Measurements from ENCODE around the gene KCNJ14.
A peak's percentile ranks its signal among the peaks of the same experiment; 100 is the strongest.

Gene KCNJ14

GRCh38 chr19:48445606-48446481, 9.5 kb upstream of the KCNJ14 start, which contains the start of gene GRWD1:
Gene GRWD1, plus strand, starts transcription at chr19:48445983. Its CDS starts 23 bp downstream, at chr19:48446006.
- FAIRE-seq, result peak; percentile 99

- no peak for FAIRE-seq
Observed at GRCh38 chr19:48446579-48446978, 8.8 kb upstream of the KCNJ14 start.

GRCh38 chr19:48448563-48448962, 6.8 kb upstream of the KCNJ14 start:
- no peak for FAIRE-seq

- no peak for FAIRE-seq
Observed at GRCh38 chr19:48450441-48450840, 4.9 kb upstream of the KCNJ14 start.

GRCh38 chr19:48450863-48451262, 4.5 kb upstream of the KCNJ14 start:
- no peak for FAIRE-seq

GRCh38 chr19:48451624-48452023, 3.8 kb upstream of the KCNJ14 start:
- no peak for FAIRE-seq

GRCh38 chr19:48452289-48453190, 2.8 kb upstream of the KCNJ14 start:
- FAIRE-seq, result no peak

- no peak for FAIRE-seq
Observed at GRCh38 chr19:48454150-48454730, 1.1 kb upstream of the KCNJ14 start.

- no peak for FAIRE-seq
Observed at GRCh38 chr19:48455908-48456562, 661 bp downstream of the KCNJ14 start.

- FAIRE-seq, result no peak
Observed at GRCh38 chr19:48456864-48457263, 1.5 kb downstream of the KCNJ14 start.

- no peak for FAIRE-seq
Observed at GRCh38 chr19:48458016-48458415, 2.6 kb downstream of the KCNJ14 start.

GRCh38 chr19:48461651-48461981, 6.2 kb downstream of the KCNJ14 start:
- FAIRE-seq, result no peak

- FAIRE-seq, result no peak
Observed at GRCh38 chr19:48461982-48462655, 6.7 kb downstream of the KCNJ14 start.

GRCh38 chr19:48465215-48465614, 9.8 kb downstream of the KCNJ14 start:
- FAIRE-seq, result no peak

GRCh38 chr19:48466561-48467325, 11.4 kb downstream of the KCNJ14 start:
- FAIRE-seq, result no peak

- peak; percentile 100 for FAIRE-seq
Observed at GRCh38 chr19:48468772-48469288, 13.5 kb downstream of the KCNJ14 start.

GRCh38 chr19:48469289-48469881, 14.0 kb downstream of the KCNJ14 start, which contains the start of gene CYTH2:
Gene CYTH2, plus strand, starts transcription at chr19:48469369. Its CDS starts 139 bp downstream, at chr19:48469508.
- no peak for FAIRE-seq

- FAIRE-seq, result no peak
Observed at GRCh38 chr19:48469934-48470680, 14.7 kb downstream of the KCNJ14 start.

GRCh38 chr19:48470856-48471255, 15.5 kb downstream of the KCNJ14 start:
- no peak for FAIRE-seq

GRCh38 chr19:48471836-48472235, 16.5 kb downstream of the KCNJ14 start:
- FAIRE-seq, result no peak

All from G401.6 (cell line).